ENCODE data around the gene ZNF592. TPM values are rescaled to one million over a fixed set of nuclear protein-coding genes. Genes with fewer than 3 reads are reported as not detected.

The ZNF592 gene
- polyA plus RNA-seq, 4 donors = 7.6 to 23.5 (median 12.4) TPM

- peaks cover 8 to 62% (median 19%) of the 10 kb centered on the region in 3 donors for H3K36me3 ChIP-seq (ENCODE audit: control insufficient read depth in 3 of 3, insufficient read depth in 2 of 3, low read depth in 1 of 3, low read length in 3 of 3)
- no peaks in the 10 kb centered on the region for H3K27me3 ChIP-seq (ENCODE audit: control insufficient read depth in 3 of 3, insufficient read depth in 3 of 3, low read length in 3 of 3)
- no peaks in the 10 kb centered on the region for H3K9me3 ChIP-seq (ENCODE audit: control insufficient read depth in 2 of 2, insufficient read depth in 1 of 2, low read depth in 1 of 2, low read length in 1 of 2)
- peak in 1 of 2 donors; percentile 21 for DNase-seq
- no peak overlapping the region for H3K27ac ChIP-seq (ENCODE audit: low read depth in 1 of 3, low read length in 2 of 3)
- H3K4me1 ChIP-seq (ENCODE audit: control insufficient read depth in 3 of 3, insufficient read depth in 2 of 3, low read depth in 1 of 3, low read length in 2 of 3) = peaks cover 0 to 4% (median 0%) of the 10 kb centered on the region in 3 donors
- no peak for FAIRE-seq
- 82 to 95% (median 88%) methylated on average over 5 of the region's 5 CpGs for WGBS, 3 donors
- no peak overlapping the region for H3K4me3 ChIP-seq (ENCODE audit: low read depth in 1 of 3, low read length in 3 of 3)
These were observed 36.7 kb downstream of the ZNF592 start for GRCh38 chr15:84785053-84785452.

GRCh38 chr15:84788500-84788899 lies 40.1 kb downstream of the ZNF592 start:
- WGBS, 3 donors = 52 to 72% (median 67%) methylated on average over 2 of the region's 2 CpGs
- no peak overlapping the region for H3K4me3 ChIP-seq (ENCODE audit: low read depth in 1 of 3, low read length in 3 of 3)
- no peaks in the 10 kb centered on the region for H3K27me3 ChIP-seq (ENCODE audit: control insufficient read depth in 3 of 3, insufficient read depth in 3 of 3, low read length in 3 of 3)
- H3K36me3 ChIP-seq (ENCODE audit: control insufficient read depth in 3 of 3, insufficient read depth in 2 of 3, low read depth in 1 of 3, low read length in 3 of 3) = peaks cover 6 to 65% (median 18%) of the 10 kb centered on the region in 3 donors
- peaks cover 0 to 4% (median 0%) of the 10 kb centered on the region in 3 donors for H3K4me1 ChIP-seq (ENCODE audit: control insufficient read depth in 3 of 3, insufficient read depth in 2 of 3, low read depth in 1 of 3, low read length in 2 of 3)
- FAIRE-seq (no peak), DNase-seq (no peak)
- no peaks in the 10 kb centered on the region for H3K9me3 ChIP-seq (ENCODE audit: control insufficient read depth in 2 of 2, insufficient read depth in 1 of 2, low read depth in 1 of 2, low read length in 1 of 2)
- no peak overlapping the region for H3K27ac ChIP-seq (ENCODE audit: low read depth in 1 of 3, low read length in 2 of 3)

- Histone ChIP-seq H3K9me3 (ENCODE audit: control insufficient read depth in 2 of 2, insufficient read depth in 1 of 2, low read depth in 1 of 2, low read length in 1 of 2) (no peaks in the 10 kb centered on the region), H3K27ac (ENCODE audit: low read depth in 1 of 3, low read length in 2 of 3) (no peak overlapping the region), H3K4me1 (ENCODE audit: control insufficient read depth in 3 of 3, insufficient read depth in 2 of 3, low read depth in 1 of 3, low read length in 2 of 3) (peaks cover 0 to 4% (median 0%) of the 10 kb centered on the region in 3 donors), H3K36me3 (ENCODE audit: control insufficient read depth in 3 of 3, insufficient read depth in 2 of 3, low read depth in 1 of 3, low read length in 3 of 3) (peaks cover 8 to 56% (median 13%) of the 10 kb centered on the region in 3 donors), H3K27me3 (ENCODE audit: control insufficient read depth in 3 of 3, insufficient read depth in 3 of 3, low read length in 3 of 3) (no peaks in the 10 kb centered on the region), H3K4me3 (ENCODE audit: low read depth in 1 of 3, low read length in 3 of 3) (no peak overlapping the region)
- WGBS, 3 donors = 90 to 96% (median 94%) methylated on average over 5 of the region's 5 CpGs
- FAIRE-seq = no peak
- DNase-seq = no peak
These were observed 41.4 kb downstream of the ZNF592 start for GRCh38 chr15:84789762-84790161.

- no peaks in the 10 kb centered on the region for H3K9me3 ChIP-seq (ENCODE audit: control insufficient read depth in 2 of 2, insufficient read depth in 1 of 2, low read depth in 1 of 2, low read length in 1 of 2)
- peaks cover 0 to 4% (median 0%) of the 10 kb centered on the region in 3 donors for H3K4me1 ChIP-seq (ENCODE audit: control insufficient read depth in 3 of 3, insufficient read depth in 2 of 3, low read depth in 1 of 3, low read length in 2 of 3)
- no peak overlapping the region for H3K27ac ChIP-seq (ENCODE audit: low read depth in 1 of 3, low read length in 2 of 3)
- DNase-seq = no peak
- no peaks in the 10 kb centered on the region for H3K27me3 ChIP-seq (ENCODE audit: control insufficient read depth in 3 of 3, insufficient read depth in 3 of 3, low read length in 3 of 3)
- FAIRE-seq = no peak
- peaks cover 6 to 48% (median 10%) of the 10 kb centered on the region in 3 donors for H3K36me3 ChIP-seq (ENCODE audit: control insufficient read depth in 3 of 3, insufficient read depth in 2 of 3, low read depth in 1 of 3, low read length in 3 of 3)
- 95 to 98% (median 97%) methylated on average over 4 of the region's 4 CpGs for WGBS, 3 donors
- H3K4me3 ChIP-seq (ENCODE audit: low read depth in 1 of 3, low read length in 3 of 3) = no peak overlapping the region
These were observed 42.3 kb downstream of the ZNF592 start for GRCh38 chr15:84790676-84791075.

GRCh38 chr15:84791763-84792162 lies 43.4 kb downstream of the ZNF592 start:
- no peak overlapping the region for H3K4me3 ChIP-seq (ENCODE audit: low read depth in 1 of 3, low read length in 3 of 3)
- peaks cover 5 to 41% (median 10%) of the 10 kb centered on the region in 3 donors for H3K36me3 ChIP-seq (ENCODE audit: control insufficient read depth in 3 of 3, insufficient read depth in 2 of 3, low read depth in 1 of 3, low read length in 3 of 3)
- DNase-seq = no peak
- no peaks in the 10 kb centered on the region for H3K27me3 ChIP-seq (ENCODE audit: control insufficient read depth in 3 of 3, insufficient read depth in 3 of 3, low read length in 3 of 3)
- WGBS, 3 donors = 94 to 100% (median 96%) methylated on average over 2 of the region's 2 CpGs
- no peak for FAIRE-seq
- no peaks in the 10 kb centered on the region for H3K9me3 ChIP-seq (ENCODE audit: control insufficient read depth in 2 of 2, insufficient read depth in 1 of 2, low read depth in 1 of 2, low read length in 1 of 2)
- H3K27ac ChIP-seq (ENCODE audit: low read depth in 1 of 3, low read length in 2 of 3) = no peak overlapping the region
- no peaks in the 10 kb centered on the region for H3K4me1 ChIP-seq (ENCODE audit: control insufficient read depth in 3 of 3, insufficient read depth in 2 of 3, low read depth in 1 of 3, low read length in 2 of 3)

GRCh38 chr15:84793431-84794161 lies 45.2 kb downstream of the ZNF592 start:
- H3K4me1 ChIP-seq (ENCODE audit: control insufficient read depth in 3 of 3, insufficient read depth in 2 of 3, low read depth in 1 of 3, low read length in 2 of 3) = no peaks in the 10 kb centered on the region
- H3K36me3 ChIP-seq (ENCODE audit: control insufficient read depth in 3 of 3, insufficient read depth in 2 of 3, low read depth in 1 of 3, low read length in 3 of 3) = peaks cover 5 to 52% (median 20%) of the 10 kb centered on the region in 3 donors
- WGBS, 3 donors = 95 to 98% (median 96%) methylated on average over 7 of the region's 7 CpGs
- H3K27me3 ChIP-seq (ENCODE audit: control insufficient read depth in 3 of 3, insufficient read depth in 3 of 3, low read length in 3 of 3) = no peaks in the 10 kb centered on the region
- no peaks in the 10 kb centered on the region for H3K9me3 ChIP-seq (ENCODE audit: control insufficient read depth in 2 of 2, insufficient read depth in 1 of 2, low read depth in 1 of 2, low read length in 1 of 2)
- no peak for FAIRE-seq
- H3K4me3 ChIP-seq (ENCODE audit: low read depth in 1 of 3, low read length in 3 of 3) = no peak overlapping the region
- no peak overlapping the region for H3K27ac ChIP-seq (ENCODE audit: low read depth in 1 of 3, low read length in 2 of 3)
- DNase-seq = no peak

- no peak for FAIRE-seq
- no peak overlapping the region for H3K4me3 ChIP-seq (ENCODE audit: low read depth in 1 of 3, low read length in 3 of 3)
- H3K9me3 ChIP-seq (ENCODE audit: control insufficient read depth in 2 of 2, insufficient read depth in 1 of 2, low read depth in 1 of 2, low read length in 1 of 2) = no peaks in the 10 kb centered on the region
- H3K4me1 ChIP-seq (ENCODE audit: control insufficient read depth in 3 of 3, insufficient read depth in 2 of 3, low read depth in 1 of 3, low read length in 2 of 3) = no peaks in the 10 kb centered on the region
- H3K27me3 ChIP-seq (ENCODE audit: control insufficient read depth in 3 of 3, insufficient read depth in 3 of 3, low read length in 3 of 3) = no peaks in the 10 kb centered on the region
- H3K36me3 ChIP-seq (ENCODE audit: control insufficient read depth in 3 of 3, insufficient read depth in 2 of 3, low read depth in 1 of 3, low read length in 3 of 3) = peaks cover 5 to 53% (median 25%) of the 10 kb centered on the region in 3 donors
- DNase-seq = no peak
- H3K27ac ChIP-seq (ENCODE audit: low read depth in 1 of 3, low read length in 2 of 3) = no peak overlapping the region
- WGBS, 3 donors = 91 to 95% (median 94%) methylated on average over 4 of the region's 4 CpGs
These were observed 45.8 kb downstream of the ZNF592 start for GRCh38 chr15:84794162-84794547.

GRCh38 chr15:84795186-84795585 lies 46.8 kb downstream of the ZNF592 start:
- H3K27ac ChIP-seq (ENCODE audit: low read depth in 1 of 3, low read length in 2 of 3) = no peak overlapping the region
- no peak overlapping the region for H3K4me3 ChIP-seq (ENCODE audit: low read depth in 1 of 3, low read length in 3 of 3)
- H3K36me3 ChIP-seq (ENCODE audit: control insufficient read depth in 3 of 3, insufficient read depth in 2 of 3, low read depth in 1 of 3, low read length in 3 of 3) = peaks cover 7 to 59% (median 30%) of the 10 kb centered on the region in 3 donors
- WGBS, 3 donors = 89 to 94% (median 94%) methylated on average over 3 of the region's 3 CpGs
- no peak for FAIRE-seq
- no peaks in the 10 kb centered on the region for H3K27me3 ChIP-seq (ENCODE audit: control insufficient read depth in 3 of 3, insufficient read depth in 3 of 3, low read length in 3 of 3)
- H3K4me1 ChIP-seq (ENCODE audit: control insufficient read depth in 3 of 3, insufficient read depth in 2 of 3, low read depth in 1 of 3, low read length in 2 of 3) = no peaks in the 10 kb centered on the region
- DNase-seq = no peak
- H3K9me3 ChIP-seq (ENCODE audit: control insufficient read depth in 2 of 2, insufficient read depth in 1 of 2, low read depth in 1 of 2, low read length in 1 of 2) = no peaks in the 10 kb centered on the region

Data from small intestine (tissue), 7 donors.